GM12878 (cell line): Measurements from ENCODE around the gene ABCD2.

ENCODE experiments used
- CHD1 ChIP-seq: IDR thresholded peaks from 2 replicates; pipeline ENCODE4 v1.6.1; 2012; ENCODE audit warnings: low read depth, low read length, improper control_type of control experiment
- ZNF687 ChIP-seq: fragments of 450-650 bp; IDR thresholded peaks from 2 replicates; pipeline ENCODE4 v1.6.1; 2017; ENCODE audit warnings: mild to moderate bottlenecking, moderate library complexity

GRCh38 chr12:39621670-39622069, 2.1 kb upstream of the ABCD2 start:
- TF ChIP-seq ZNF687 = no peak; the same call in 1 of the 2 replicates
- TF ChIP-seq CHD1 = no peak
